Activated CD4-positive, alpha-beta T cell treated with anti-CD3 and anti-CD28 coated beads for 4 hours (primary cell): Measurements from ENCODE around the gene RAB11FIP4.

Source experiments
- DNase-seq, 2 donors: peaks; one replicate each; pipeline ENCODE4 v3.0.0-alpha.2; 2020

RAB11FIP4 gene

DNA sequence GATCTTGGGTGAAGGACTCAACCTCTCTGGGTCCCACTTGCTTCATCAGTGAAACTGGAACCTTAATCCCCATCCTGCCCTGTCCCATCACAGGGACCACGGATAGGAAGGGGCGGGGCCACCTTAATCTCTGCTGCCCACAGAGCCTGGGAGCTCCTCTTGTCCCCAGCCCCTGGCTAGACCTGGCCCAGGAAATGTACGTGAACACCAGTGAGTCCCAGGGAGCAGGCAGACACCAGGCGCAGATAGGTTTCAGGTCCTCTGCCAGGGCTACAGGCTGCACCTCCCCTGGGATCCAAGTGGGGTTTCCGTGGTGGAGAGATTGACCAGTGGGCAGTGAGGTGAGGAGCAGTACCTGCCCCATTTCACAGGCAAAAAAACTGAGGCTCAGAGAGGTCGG is 21.0 kb downstream of the RAB11FIP4 start:
- DNase-seq: no peak

DNA sequence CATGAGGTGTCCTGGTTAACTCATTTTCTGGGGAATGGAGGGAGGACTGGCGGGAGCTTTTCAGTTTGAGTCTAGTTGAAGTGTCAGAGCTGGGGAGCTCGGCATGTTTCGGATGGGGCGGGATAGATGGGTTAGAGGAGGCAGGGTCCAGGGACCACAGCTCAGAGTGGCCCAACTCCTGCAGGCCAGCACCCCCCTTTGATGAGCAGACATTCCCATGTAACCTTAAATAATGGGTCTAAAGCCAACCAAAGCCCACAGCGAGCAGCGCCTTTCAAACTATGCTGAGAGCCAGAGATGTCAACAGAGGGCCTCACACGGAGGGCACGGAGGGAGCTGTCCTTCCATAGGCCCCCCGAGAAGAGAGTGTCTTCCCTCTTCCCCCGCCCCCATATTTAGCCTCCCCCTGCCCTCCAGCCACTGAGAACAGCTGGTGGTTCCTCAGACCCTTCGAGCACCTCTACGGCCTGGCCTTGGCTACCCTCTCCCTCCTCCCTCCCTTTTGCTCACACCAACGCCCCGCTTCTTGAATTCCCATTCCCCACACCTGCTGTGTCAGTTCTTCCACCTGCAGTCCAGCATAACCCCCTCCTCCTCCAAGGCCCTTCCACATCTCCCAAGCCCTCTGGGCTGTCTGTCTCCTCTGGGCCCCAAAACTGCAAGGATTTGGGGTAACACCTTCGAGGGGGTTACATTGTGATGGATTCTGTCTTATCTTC is 21.8 kb downstream of the RAB11FIP4 start:
- no peak for DNase-seq

DNA sequence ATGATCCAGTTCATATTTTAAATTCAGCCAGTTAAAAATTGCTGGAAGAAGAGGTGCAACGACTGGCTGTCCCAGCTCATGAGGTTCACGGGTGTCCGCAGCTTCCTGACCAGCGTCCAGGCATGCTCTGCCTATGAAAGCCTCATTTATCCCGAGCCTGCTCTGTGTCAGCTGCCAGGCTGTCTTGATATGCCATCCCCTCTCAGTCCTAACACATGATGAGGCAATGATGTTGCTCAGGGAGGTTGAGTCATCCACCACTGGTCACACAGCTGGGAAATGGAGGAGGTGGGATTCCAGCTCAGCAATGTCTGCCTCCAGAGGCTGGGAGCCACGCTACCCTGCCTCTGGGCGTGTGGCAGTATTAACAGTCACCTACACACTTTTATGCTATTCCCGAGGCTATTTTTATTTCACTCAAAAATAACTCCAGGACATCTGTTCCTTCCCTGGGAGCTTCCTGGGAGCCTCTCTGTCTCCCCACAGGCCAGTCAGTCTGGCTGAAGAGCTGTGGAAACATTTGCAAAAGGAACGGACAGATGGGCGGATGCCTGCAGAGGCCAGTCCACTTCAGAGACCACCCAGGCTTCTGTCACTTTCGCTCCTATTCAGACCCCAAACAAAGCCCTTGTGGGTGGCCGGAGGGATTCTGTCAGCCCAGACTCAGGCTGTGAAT is 22.5 kb downstream of the RAB11FIP4 start:
- DNase-seq: no peak

DNA sequence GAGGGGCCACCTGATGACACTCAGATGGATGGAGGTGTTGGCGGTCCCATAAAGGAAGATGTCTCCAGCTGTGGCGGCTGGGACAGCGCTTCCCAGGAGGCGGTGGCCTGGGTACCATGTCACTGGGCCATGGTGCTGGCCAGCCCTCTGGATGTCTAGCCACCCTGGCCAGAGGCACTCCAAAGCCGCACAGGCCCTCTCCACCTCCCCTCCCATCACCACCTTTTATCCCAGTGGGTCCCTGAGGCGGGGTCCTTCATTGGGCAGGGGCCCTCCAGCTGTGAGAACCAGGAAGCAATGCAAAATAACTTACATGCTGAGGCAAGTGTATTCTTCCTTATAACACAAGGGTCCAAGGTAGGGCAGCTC is 23.1 kb downstream of the RAB11FIP4 start:
- DNase-seq: no peak

DNA sequence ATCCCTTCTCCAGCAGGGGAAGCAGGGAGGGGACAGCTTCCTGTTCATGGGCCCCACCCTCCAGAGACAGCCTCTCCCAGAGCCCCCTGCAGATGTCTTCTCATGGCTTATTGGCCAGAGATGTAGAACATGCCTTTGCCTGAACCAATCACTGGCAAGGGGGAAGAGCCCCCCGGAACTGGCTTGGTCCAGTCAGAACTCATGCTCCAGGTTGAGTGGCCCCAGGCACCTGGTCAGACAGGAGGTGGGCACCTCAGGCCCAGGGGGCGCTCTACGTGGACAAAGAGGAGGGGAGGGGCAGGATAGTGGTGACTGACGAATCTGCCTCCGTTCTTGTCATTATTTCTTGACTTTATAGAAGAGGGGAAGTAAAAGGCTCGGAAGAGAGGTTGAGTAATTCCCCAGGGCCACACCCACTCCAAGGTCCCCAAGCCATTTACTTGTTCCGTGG is 23.6 kb downstream of the RAB11FIP4 start:
- no peak for DNase-seq

DNA sequence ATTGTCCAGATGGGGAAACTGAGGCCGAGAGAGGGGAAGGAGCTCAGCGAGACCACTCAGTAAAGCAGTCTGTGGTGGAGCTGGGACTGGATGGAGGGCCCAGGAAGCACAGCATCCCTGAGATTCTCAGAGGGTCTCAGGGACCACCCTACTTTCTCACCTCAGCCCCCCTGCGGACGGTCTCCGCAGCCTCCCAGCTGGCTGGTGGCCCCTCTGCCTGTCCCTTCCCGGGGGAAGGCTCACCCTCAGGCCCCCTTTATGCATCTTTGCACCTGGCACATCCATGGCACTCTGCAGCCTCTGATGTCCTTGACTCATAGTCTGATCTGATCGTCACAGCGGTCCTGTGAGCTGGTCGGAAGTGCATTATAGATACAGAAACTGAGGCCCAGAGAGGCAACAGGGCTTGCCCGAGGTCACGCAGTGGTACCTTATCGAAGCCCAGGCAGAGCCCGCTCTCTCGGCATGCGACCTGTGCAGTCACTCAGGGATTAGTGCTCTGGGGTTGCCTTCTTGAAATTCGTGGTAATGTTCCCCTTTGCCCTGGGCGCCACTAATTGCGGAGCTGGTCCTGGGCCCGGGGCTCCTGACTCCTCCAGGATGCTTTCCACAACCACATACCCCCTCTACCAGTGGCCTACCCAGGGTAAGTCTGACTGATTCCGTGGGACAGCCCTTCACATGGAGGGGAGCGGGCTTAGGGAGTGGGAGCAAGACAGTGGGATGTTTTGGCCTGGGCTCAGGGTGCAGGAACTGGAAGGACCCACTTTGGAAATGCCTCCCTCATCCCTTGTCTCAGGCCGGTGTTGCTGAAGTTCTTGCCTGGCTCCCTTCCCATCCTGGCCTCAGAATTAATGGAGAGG is 24.4 kb downstream of the RAB11FIP4 start:
- no peak for DNase-seq

DNA sequence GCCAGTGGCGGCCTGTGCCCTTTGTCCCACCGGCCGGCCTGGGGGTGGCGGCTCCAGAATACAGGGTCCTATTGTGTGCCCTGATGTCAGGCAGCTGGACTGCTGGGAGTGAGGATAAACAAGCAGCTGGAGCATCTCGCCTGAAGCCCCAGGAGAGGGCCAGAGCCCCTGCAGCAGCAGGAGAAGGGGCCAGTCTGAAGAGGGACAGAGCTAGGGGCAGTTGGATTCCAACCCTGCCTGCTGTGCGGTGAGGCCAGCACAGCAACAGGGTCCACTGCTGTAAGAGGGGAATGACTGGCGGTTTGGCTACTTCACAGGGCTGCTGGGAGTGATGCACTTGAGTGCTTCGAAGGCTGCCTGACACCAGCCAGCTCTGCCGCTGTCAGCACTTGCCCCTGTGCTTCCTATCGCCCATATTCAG is 25.0 kb downstream of the RAB11FIP4 start:
- no peak for DNase-seq

DNA sequence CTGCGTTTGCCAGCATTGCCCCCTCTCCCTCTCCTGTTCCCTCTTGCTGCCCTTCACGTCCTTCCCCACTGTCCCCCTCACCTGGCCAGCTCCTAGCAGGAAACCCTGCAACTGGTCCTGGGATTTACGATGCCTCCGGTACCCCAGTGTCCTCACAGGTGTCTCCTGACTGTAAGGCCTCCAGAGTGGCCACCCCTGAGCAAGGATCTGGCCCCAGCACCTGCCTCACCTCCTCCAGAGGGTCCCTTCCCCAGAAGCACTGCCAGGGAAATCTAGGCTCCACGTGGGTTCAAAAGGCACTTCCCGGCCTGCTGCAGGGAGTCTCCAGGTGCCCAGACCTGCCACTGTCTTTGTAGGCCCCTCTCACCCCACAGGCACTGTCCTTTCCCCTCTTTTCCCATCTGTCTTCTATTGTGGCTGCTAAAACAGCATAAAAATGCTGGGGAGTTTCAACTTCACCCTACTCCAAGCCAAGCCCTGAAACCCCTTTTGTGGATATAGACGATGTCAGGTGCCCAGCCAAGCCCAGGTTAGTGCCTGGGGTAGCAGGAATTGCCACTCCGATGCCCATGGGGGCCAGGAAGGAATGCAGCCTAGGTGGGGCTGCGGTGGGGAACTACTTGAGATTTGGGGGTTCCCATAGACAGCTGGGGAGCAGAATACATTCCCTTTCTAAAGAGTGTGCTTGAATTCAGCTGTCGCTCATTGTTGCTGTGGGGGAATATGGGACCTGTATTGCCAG is 25.7 kb downstream of the RAB11FIP4 start:
- DNase-seq: no peak

DNA sequence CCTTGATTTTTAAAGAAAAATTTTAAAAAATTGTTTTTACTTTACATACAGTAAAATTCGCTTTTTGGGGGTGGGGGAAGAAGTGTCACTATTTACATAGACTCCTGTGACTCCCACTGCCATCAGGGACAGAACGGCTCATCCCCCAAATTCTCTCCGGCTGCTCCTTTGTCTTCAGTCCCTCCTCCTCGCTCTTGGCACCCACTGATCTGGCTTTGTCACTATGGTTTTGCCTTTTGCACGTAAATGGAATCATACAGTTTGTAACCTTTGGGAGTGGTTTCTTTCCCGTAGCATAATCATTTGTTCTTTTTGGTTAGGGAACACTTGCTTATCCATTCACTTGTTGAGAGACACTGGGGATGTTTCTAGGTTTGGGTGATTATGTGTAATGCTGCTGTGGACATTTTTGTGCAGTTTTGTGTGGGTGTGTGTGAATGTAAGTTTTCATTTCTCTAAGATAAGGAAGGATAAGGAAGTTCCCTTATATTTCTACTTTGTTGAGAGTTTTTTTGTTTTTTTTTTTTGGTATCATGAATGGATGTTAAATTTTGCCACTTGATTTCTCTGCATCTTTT is 27.4 kb downstream of the RAB11FIP4 start:
- DNase-seq: no peak

DNA sequence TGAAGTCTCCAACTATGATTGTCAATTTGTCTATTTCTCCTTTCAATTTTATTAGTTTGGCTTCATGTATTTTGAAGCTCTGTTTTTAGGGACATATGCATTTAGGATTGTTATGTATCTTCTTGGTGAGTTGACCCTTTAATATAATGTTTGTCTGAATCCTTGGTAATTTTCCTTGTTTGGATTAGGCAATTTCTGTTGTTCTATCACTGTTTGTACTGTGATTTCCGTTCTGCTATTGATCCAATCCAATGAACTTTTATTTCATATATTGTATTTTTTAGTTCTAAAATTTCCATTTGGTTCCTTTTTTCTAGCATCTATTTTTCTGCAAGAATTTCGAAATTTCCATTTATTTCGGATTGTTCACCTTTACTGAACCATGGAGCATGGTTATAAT is 31.0 kb downstream of the RAB11FIP4 start:
- DNase-seq: no peak

DNA sequence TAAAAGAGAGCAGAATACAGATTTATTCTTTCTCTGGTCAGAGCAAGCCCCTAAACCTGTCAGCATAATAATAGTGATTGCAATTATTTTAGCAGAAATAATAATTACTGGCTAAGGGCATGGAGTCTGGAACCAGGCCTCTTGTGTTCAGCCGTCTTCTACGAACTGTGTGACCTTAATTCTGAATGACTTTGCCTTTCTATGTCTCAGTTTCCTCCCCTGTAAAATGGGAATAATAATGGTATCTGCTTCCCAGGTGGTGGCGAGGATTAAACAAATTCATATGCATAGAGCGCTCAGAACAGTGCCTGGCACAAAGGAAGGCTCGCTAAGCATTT is 33.4 kb downstream of the RAB11FIP4 start:
- no peak for DNase-seq

DNA sequence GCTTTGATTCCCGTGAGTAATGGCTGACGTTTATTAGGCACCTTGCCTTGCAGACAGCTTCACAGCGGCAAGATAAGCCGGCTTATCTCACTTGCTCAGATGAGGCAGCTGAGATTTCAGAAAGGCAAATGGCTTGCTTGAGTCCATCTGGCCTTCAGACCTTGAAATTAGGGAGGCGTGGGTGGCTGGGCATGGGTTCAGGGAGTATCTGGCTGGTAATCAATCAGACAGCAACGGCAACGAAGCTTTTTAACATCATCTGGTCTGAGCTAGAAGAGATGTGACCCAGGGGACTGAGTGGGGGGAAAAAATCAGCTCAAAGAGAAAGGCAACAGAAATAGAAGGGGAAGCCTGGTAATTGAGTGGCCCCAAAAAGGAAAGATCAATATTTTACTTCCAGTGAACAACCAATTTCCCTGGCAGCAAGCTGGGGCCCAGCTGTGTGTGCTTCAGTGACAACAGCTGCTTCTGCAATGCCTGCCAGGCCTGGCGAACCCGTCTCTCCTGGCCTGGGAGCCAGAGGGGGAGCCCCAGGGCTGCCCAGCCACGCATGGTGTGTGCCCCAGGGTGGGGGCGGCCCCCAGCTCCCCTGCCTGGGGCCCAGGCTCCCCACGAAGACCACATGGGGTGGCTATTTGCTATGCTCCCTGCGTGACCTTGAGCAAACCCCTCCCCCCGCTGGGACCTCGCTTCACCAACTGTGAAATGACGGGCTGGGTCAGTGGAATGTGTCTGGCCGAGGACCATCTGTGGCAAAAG is 34.0 kb downstream of the RAB11FIP4 start:
- DNase-seq: no peak

DNA sequence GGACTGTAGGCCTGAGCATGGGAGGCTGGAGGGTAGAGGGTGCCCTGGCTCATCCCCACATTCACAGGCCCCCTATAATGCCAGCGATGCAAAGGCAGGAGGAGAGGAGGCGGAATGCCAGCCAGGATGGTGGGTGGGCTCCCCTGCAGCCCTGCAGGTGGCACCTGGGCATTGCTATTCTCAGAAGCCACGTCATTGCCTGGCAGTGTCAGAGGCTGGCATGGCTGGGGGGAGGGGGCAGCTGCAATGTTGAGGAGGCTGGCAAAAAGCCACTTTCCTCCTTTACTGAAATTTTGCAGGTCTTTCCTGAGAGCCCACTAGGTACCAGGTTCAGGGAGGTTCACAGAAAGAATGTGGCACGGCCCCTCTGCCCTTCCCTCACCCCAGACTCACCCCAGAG is 36.2 kb downstream of the RAB11FIP4 start:
- DNase-seq: no peak

DNA sequence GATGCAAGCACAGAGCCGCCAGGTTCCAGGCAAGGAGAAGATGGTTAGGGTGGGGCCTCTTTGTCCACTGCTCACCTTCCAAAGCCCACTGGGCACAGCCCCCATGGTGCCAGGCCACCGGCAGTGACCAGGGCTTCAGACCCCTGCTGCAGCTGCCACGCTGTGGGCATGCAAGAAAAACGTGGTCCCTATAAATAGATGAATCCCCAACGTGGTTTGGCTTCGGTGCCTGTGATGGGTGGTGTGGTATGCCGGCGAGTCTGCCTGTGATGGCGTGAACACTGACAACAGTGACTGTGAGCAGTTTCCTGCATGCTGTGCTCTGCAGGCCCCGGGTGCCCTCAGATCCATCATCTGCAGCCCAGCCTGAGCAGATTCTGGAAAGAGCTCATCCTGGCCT is 36.6 kb downstream of the RAB11FIP4 start:
- no peak for DNase-seq

DNA sequence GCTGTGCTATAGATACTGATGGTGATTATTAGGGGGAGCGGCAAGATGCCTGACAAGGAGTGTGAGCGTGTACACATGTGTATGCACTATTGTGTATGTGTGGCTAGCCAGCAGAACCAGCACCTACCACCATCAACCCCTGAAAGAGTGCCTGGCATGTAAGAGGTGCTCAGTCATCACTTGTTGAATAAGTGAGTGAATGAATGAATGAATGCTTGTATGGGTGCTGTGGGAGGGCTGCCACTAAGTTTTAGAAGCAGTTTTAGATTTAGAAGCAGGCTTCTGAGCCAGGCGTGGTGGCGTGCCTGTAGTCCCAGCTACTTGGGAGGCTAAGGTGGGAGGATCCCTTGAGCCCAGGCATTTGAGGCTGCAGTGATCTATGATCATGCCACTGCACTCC is 37.0 kb downstream of the RAB11FIP4 start:
- no peak for DNase-seq

DNA sequence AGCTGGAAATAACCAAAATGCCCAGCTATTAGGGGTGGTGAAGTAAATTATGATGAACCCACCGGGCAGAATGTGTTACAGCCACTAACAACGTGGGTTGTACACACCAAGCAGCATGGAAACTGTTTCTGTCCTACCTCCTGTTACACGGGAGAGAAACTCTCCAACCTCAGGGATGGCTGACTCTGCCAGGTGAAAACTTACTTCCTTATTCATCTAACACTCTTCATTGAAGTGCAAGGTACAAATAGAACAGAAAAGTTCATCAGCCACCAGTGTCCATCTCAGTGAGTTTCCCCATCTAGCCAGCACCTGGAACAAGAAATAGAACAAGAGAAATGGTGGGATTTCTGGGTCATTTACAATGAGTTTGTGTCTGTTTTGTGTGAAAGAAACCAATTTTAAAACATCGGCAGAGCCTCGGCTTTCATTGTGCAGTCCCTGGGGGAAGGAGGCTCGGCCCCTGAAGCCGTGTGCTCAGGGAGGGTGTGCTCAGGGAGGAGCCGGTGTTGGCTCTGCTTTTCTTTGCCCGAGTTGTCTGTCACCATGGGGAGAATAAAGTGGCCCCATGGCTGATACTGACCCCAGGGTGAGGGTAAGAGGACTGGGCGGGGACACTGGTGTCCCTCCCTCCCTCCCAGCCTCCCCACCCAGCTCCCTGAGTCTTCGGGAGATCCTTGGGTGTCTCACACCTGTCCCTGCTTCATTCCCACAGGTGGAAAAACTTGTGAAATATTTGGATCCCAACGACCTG is 39.8 kb downstream of the RAB11FIP4 start:
- no peak for DNase-seq

DNA sequence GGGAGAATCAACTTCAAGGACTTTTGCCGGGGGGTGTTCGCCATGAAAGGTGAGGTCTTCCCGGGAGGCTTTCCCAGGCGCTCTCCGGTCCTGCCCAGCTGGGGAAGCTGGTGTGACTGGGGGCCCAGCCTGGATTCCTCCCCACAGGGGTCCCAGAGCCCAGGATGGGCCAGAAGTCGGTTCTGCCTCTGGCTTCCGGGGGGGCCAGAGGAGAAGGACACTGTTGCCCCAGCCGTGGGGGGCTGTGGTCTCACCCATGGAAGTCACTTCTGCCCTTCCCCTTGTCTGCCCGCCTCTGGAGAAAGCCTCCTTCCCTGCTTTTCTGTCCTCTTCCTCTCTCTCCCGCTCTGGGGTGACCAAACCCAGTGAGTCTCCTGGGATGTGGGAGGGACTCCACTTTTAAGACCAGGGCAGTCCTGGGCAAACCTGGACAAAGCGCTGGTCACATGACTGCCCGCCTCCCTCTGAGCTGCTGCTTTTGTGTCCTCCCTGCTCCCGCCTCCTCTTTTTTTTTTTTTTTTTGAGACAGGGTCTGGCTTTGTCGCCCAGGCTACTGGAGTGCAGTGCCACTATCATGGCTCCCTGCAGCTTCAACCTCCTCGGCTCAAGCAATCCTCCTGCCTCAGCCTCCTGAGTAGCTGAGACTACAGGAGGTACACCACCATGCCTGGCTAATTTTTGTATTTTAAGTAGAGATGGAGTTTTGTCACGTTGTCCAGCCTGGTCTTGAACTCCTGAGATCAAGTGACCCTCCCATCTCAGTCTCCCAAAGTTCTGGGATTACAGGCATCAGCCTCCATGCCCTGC is 40.6 kb downstream of the RAB11FIP4 start:
- DNase-seq: no peak

DNA sequence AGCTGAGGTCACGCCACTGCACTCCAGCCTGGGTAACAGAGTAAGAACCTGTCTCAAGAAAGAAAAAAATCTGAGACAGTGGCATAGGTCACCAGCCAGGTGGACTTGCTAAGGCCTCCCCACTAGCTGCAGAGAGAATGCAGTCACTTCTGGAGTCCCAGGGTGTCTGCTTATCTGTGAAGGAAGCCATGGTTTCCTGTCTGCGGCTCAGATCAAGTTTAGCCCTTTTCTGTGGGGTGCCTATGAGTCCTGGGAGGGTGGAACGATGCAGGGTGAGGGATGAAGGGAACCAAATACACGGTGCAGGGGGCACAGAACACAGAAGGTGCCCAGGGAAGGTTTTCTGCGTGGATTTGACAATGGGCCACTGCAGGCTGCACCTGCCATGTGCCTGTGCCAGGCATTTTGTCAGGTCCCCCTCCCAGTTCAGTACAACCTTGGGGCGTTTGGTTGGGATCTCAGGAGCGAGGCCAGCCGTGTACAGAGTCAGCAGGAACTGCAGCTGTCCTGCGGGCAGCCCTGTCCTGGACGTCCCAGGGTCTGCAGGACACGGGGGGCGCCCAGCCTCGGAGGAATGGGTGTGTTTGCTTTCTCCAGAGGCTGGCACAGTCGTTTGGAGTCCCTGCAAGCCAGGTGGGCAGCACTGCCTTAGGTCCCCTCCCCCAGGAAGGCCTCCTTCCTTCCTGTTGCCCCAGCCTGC is 41.8 kb downstream of the RAB11FIP4 start:
- DNase-seq: peak in 1 of 2 donors; percentile 23
